SK-N-SH (cell line): ENCODE data around the gene SSNA1. TPM values are rescaled to one million over a fixed set of nuclear protein-coding genes. Genes with fewer than 3 reads are reported as not detected.

Experiments used
- CTCF ChIA-PET: fragments of 300-600, 350-600 bp; formaldehyde crosslinking; extraction: SDS; loops from one replicate; lab custom pipeline; 2021; lab: Yijun Ruan, JAX
- POLR2A ChIA-PET: fragments of 350-600 bp; sonication (Branson Sonifier 250); formaldehyde crosslinking; extraction: SDS; loops from one replicate; lab custom pipeline; 2020; ENCODE audit warnings: antibody characterized with exemption, inconsistent platforms; lab: Yijun Ruan, JAX
- DNase-seq: peaks from one replicate; pipeline ENCODE4 v3.0.0; 2012
- H2AFZ ChIP-seq: fragments of 200-600 bp; sonication (generic); 2 replicates; pipeline ENCODE4 v1.8.1; 2016; ENCODE audit warnings: antibody characterized with exemption, mild to moderate bottlenecking, low read depth
- H3F3A ChIP-seq: fragments of 200-600 bp; sonication (generic); replicated peaks from 2 replicates; pipeline ENCODE3; 2016; ENCODE audit warnings: antibody characterized with exemption, mild to moderate bottlenecking; ENCODE audit not compliant: insufficient read depth
- H3K27ac ChIP-seq, 2 experiments: fragments of 200-500 bp in 1 of 2; fragments of 200-600 bp in 1 of 2; sonication (Bioruptor generic) in 1 of 2; sonication (generic), shearing (Covaris generic) in 1 of 2; 2 replicates each; pipeline versions ENCODE4 v1.5.1 to v1.6.1; 2014 to 2016; ENCODE audit warnings: low read depth in 2 of 2, inconsistent platforms in 1 of 2, low read length in 1 of 2, mild to moderate bottlenecking in 1 of 2, mixed read lengths in 1 of 2
- H3K27me3 ChIP-seq: fragments of 200-600 bp; sonication (generic), shearing (Covaris generic); 2 replicates; pipeline ENCODE4 v1.6.1; 2016; ENCODE audit warnings: mixed run types; ENCODE audit not compliant: insufficient read depth
- H3K36me3 ChIP-seq, 2 experiments: fragments of 200-500 bp in 1 of 2; fragments of 200-600 bp in 1 of 2; sonication (Bioruptor generic) in 1 of 2; sonication (generic) in 1 of 2; replicated peaks in 1 of 2; 2 replicates each; pipeline versions ENCODE3 to v1.5.1; 2014 to 2016; ENCODE audit warnings: low read length in 1 of 2, mild to moderate bottlenecking in 1 of 2; ENCODE audit not compliant: insufficient read depth in 2 of 2, control insufficient read depth in 1 of 2
- H3K4me1 ChIP-seq, 2 experiments: fragments of 200-500 bp in 1 of 2; fragments of 200-600 bp in 1 of 2; sonication (Bioruptor generic) in 1 of 2; sonication (generic), shearing (Covaris generic) in 1 of 2; 2 replicates each; pipeline versions ENCODE4 v1.5.1 to v1.6.1; 2014 to 2016; ENCODE audit warnings: low read depth in 1 of 2, low read length in 1 of 2, mixed run types in 1 of 2; ENCODE audit not compliant: insufficient read depth in 2 of 2, control insufficient read depth in 1 of 2
- H3K4me2 ChIP-seq: fragments of 200-600 bp; sonication (generic), shearing (Covaris generic); 2 replicates; pipeline ENCODE4 v1.6.1; 2017; ENCODE audit warnings: mixed run types
- H3K4me3 ChIP-seq, 2 experiments: fragments of 200-500 bp in 1 of 2; fragments of 200-600 bp in 1 of 2; sonication (Bioruptor generic) in 1 of 2; sonication (generic), shearing (Covaris generic) in 1 of 2; 2 replicates each; pipeline versions ENCODE4 v1.5.1 to v1.8.1; 2014 to 2016; ENCODE audit warnings: low read depth in 2 of 2, inconsistent platforms in 1 of 2, low read length in 1 of 2, mild to moderate bottlenecking in 1 of 2, mixed read lengths in 1 of 2, moderate library complexity in 1 of 2
- H3K79me2 ChIP-seq: fragments of 200-600 bp; sonication (generic); 2 replicates; pipeline ENCODE4 v1.8.1; 2017; ENCODE audit warnings: mild to moderate bottlenecking; ENCODE audit not compliant: insufficient read depth
- H3K9ac ChIP-seq: fragments of 200-600 bp; sonication (generic); 2 replicates; pipeline ENCODE4 v1.6.1; 2017; ENCODE audit warnings: mixed run types
- H3K9me2 ChIP-seq: fragments of 200-600 bp; sonication (generic); 2 replicates; pipeline ENCODE4 v1.6.1; 2017; ENCODE audit warnings: mixed run types
- H3K9me3 ChIP-seq: fragments of 200-600 bp; sonication (generic); 2 replicates; pipeline ENCODE4 v1.6.1; 2017; ENCODE audit warnings: mixed run types, mild to moderate bottlenecking, moderate library complexity
- H4K20me1 ChIP-seq: fragments of 200-600 bp; sonication (generic); 2 replicates; pipeline ENCODE4 v1.6.1; 2017; ENCODE audit warnings: mild to moderate bottlenecking, mixed run types; ENCODE audit not compliant: insufficient read depth
- ELF1 ChIP-seq: IDR thresholded peaks from 2 replicates; pipeline ENCODE4 v1.4.0; 2012
- EZH2phosphoT487 ChIP-seq: fragments of 200-600 bp; sonication (generic); IDR thresholded peaks from 2 replicates; pipeline ENCODE4 v1.6.1; 2017; ENCODE audit warnings: low read depth, mixed run types, mild to moderate bottlenecking, antibody characterized with exemption, moderate library complexity, borderline replicate concordance
- FOSL2 ChIP-seq: IDR thresholded peaks from 2 replicates; pipeline ENCODE4 v1.4.0; 2012; ENCODE audit warnings: low read depth, mild to moderate bottlenecking, moderate library complexity, borderline replicate concordance
- FOXM1 ChIP-seq: IDR thresholded peaks from 2 replicates; pipeline ENCODE4 v1.4.0; 2012; ENCODE audit warnings: low read depth, mild to moderate bottlenecking
- GABPA ChIP-seq: IDR thresholded peaks from 2 replicates; pipeline ENCODE4 v1.4.0; 2012; ENCODE audit warnings: low read depth, mild to moderate bottlenecking
- GATA2 ChIP-seq: sonication (generic); formaldehyde crosslinking; IDR thresholded peaks from 2 replicates; pipeline ENCODE4 v1.5.0; 2020; ENCODE audit warnings: mild to moderate bottlenecking, missing genetic modification reagents
- JUND ChIP-seq: IDR thresholded peaks from 2 replicates; pipeline ENCODE4 v1.4.0; 2012
- MEF2A ChIP-seq: IDR thresholded peaks from 2 replicates; pipeline ENCODE4 v1.4.0; 2012; ENCODE audit warnings: low read depth, borderline replicate concordance
- MXI1 ChIP-seq: IDR thresholded peaks from 2 replicates; pipeline ENCODE4 v1.6.1; 2012; ENCODE audit warnings: mild to moderate bottlenecking, low read depth, low read length, improper control_type of control experiment
- NFIC ChIP-seq: IDR thresholded peaks from 2 replicates; pipeline ENCODE4 v1.4.0; 2012; ENCODE audit warnings: borderline replicate concordance
- POLR2AphosphoS5 ChIP-seq: IDR thresholded peaks from 2 replicates; pipeline ENCODE4 v1.6.1; 2012; ENCODE audit warnings: low read depth, low read length
- RCOR1 ChIP-seq: fragments of 150-350 bp; IDR thresholded peaks from 2 replicates; pipeline ENCODE4 v1.6.1; 2017; ENCODE audit warnings: antibody characterized with exemption, low read length
- SIN3A ChIP-seq: IDR thresholded peaks from 2 replicates; pipeline ENCODE4 v1.6.1; 2012; ENCODE audit warnings: low read depth, mild to moderate bottlenecking, low read length, moderate library complexity, borderline replicate concordance
- TEAD4 ChIP-seq: IDR thresholded peaks from 2 replicates; pipeline ENCODE4 v1.4.0; 2012; ENCODE audit warnings: mild to moderate bottlenecking, borderline replicate concordance; ENCODE audit not compliant: insufficient read depth
- YY1 ChIP-seq: IDR thresholded peaks from 2 replicates; pipeline ENCODE4 v1.4.0; 2012; ENCODE audit warnings: low read depth, mild to moderate bottlenecking
- WGBS: methylation state at CpG from one replicate; pipeline ENCODE4 v1.1.6; 2017; ENCODE audit warnings: low lambda C conversion rate; 5-methylcytosine and 5-hydroxymethylcytosine counted together
- polyA plus RNA-seq, 3 experiments: library from polyadenylated mRNA; depleted of rRNA; stranded (reverse); fragments of >200 nt; gene quantifications; 2 replicates each; pipeline ENCODE4 v1.2.3, GENCODE V29; 2012
- TF ChIP-seq, protein P1 (sequence below): IDR thresholded peaks from 2 replicates; pipeline ENCODE4; 2012
- TF ChIP-seq, protein P2 (sequence below): IDR thresholded peaks from 2 replicates; pipeline ENCODE4 v1.4.0; 2012; ENCODE audit warnings: low read depth, borderline replicate concordance
- TF ChIP-seq, protein P3 (sequence below): fragments of 200-600 bp; sonication (generic); IDR thresholded peaks from 2 replicates; pipeline ENCODE4 v1.6.1; 2017; ENCODE audit warnings: antibody characterized with exemption, mild to moderate bottlenecking, moderate library complexity
- TF ChIP-seq, protein P4 (sequence below): fragments of 150-350 bp; IDR thresholded peaks from 2 replicates; pipeline ENCODE4 v1.6.1; 2017; ENCODE audit warnings: antibody characterized with exemption, low read length, low read depth, borderline replicate concordance
- TF ChIP-seq, protein P5 (sequence below): fragments of 150-350 bp; IDR thresholded peaks from 2 replicates; pipeline ENCODE4 v1.6.1; 2016; ENCODE audit warnings: mild to moderate bottlenecking, low read depth, low read length
- TF ChIP-seq, protein P6 (sequence below): IDR thresholded peaks from 2 replicates; pipeline ENCODE4 v1.4.0; 2012; ENCODE audit warnings: low read depth, borderline replicate concordance

The SSNA1 gene
- polyA plus RNA-seq, 1 of the 3 experiments (the other 2 are of a cell fraction): 124 TPM

DNA sequence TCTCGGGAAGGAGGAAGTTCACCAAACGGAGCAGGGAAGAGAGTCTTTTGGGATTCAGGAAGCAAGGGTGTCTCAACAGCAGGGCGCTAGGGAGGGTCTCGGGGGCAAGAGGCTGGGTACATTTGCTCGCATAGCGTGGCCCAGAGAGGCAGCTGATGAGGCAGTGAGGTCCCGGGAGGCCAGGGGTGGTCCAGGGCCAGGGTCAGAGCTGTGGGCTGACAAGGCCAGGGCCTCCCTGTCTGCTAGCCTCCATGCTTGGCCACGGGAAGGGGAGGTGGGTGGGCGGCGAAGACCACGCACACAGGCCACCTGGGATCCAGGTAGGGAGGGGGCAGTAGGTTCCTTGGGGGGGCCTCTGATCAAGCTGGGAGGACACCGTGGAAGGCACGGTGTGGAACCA, 23.1 kb downstream of the SSNA1 start:
- no peak for DNase-seq
- Histone ChIP-seq H4K20me1 (no peaks in the 10 kb centered on the region), H3F3A (no peaks in the 10 kb centered on the region), H3K4me2 (no peak overlapping the region), H3K36me3 (peaks cover 0 to 14% of the 10 kb centered on the region in 2 experiments), H3K9me3 (no peaks in the 10 kb centered on the region), H3K79me2 (peaks cover 17% of the 10 kb centered on the region), H3K27me3 (no peaks in the 10 kb centered on the region), H3K4me3 (no peak overlapping the region), H3K27ac (no peak overlapping the region), H3K9me2 (no peaks in the 10 kb centered on the region), H2AFZ (no peak overlapping the region), H3K9ac (no peak overlapping the region), H3K4me1 (peaks cover 3 to 7% of the 10 kb centered on the region in 2 experiments)
- CTCF ChIA-PET: interaction anchor here (1.2 to 3.6 kb wide), 3 partner anchors 16 to 89 kb away, joined by 3 to 13 read pairs (median 4); partner anchors contain the start of gene RNF224
- 92% methylated on average over 10 of the region's 13 CpGs for WGBS
- POLR2A ChIA-PET: no interaction called here
- no peak for TF ChIP-seq GATA2
- no peak for TF ChIP-seq MXI1
- TF ChIP-seq, protein P1, sequence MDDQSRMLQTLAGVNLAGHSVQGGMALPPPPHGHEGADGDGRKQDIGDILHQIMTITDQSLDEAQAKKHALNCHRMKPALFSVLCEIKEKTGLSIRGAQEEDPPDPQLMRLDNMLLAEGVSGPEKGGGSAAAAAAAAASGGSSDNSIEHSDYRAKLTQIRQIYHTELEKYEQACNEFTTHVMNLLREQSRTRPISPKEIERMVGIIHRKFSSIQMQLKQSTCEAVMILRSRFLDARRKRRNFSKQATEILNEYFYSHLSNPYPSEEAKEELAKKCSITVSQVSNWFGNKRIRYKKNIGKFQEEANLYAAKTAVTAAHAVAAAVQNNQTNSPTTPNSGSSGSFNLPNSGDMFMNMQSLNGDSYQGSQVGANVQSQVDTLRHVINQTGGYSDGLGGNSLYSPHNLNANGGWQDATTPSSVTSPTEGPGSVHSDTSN: no peak
- no peak for TF ChIP-seq NFIC
- no peak for TF ChIP-seq RCOR1

DNA sequence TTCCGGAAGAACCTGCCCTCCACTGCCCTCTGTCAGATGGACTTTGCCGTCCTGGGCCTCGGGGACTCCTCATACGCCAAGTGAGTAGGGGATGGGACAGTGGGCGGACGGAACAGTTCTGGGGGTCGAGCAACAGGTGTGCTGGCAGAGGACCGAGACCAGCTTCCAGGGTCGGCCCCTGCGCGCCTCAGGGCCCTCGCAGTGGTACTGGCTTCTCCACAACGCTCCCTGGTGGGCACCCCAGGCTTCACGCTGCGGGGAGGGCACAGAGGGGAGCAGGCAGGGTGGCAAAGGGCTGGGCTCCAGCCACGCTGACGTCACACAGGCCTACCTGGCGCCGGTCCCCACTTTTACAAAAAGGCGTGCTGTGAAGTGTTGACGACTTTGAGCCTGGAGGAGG, 24.0 kb downstream of the SSNA1 start:
- H4K20me1 ChIP-seq: no peaks in the 10 kb centered on the region
- H3K4me3 ChIP-seq: no peak overlapping the region
- no peaks in the 10 kb centered on the region for H3K4me1 ChIP-seq
- H3K9ac ChIP-seq: no peak overlapping the region
- WGBS: 91% methylated on average over 17 of the region's 21 CpGs
- no peak overlapping the region for H3K27ac ChIP-seq
- H3K27me3 ChIP-seq: no peaks in the 10 kb centered on the region
- no peaks in the 10 kb centered on the region for H3F3A ChIP-seq
- no peaks in the 10 kb centered on the region for H3K9me2 ChIP-seq
- POLR2A ChIA-PET: interaction anchor here (1.9 kb wide), 1 partner anchor 28 kb away, joined by 6 read pairs; the partner anchor contains the start of gene TUBB4B
- H3K79me2 ChIP-seq: peaks cover 8% of the 10 kb centered on the region; the same call in 1 of the 2 replicates
- no peak overlapping the region for H2AFZ ChIP-seq
- H3K4me2 ChIP-seq: no peak overlapping the region
- H3K36me3 ChIP-seq: peaks cover 0 to 14% of the 10 kb centered on the region in 2 experiments
- DNase-seq: no peak
- CTCF ChIA-PET: interaction anchor here (1.6 to 3.6 kb wide), 3 partner anchors 14 to 24 kb away, joined by 3 to 13 read pairs (median 4); partner anchors contain the start of gene RNF224
- no peaks in the 10 kb centered on the region for H3K9me3 ChIP-seq
- TF ChIP-seq GABPA: no peak
- TF ChIP-seq, protein P2, sequence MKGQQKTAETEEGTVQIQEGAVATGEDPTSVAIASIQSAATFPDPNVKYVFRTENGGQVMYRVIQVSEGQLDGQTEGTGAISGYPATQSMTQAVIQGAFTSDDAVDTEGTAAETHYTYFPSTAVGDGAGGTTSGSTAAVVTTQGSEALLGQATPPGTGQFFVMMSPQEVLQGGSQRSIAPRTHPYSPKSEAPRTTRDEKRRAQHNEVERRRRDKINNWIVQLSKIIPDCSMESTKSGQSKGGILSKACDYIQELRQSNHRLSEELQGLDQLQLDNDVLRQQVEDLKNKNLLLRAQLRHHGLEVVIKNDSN: no peak
- no peak for TF ChIP-seq FOSL2
- no peak for TF ChIP-seq GATA2
- TF ChIP-seq, protein P3, sequence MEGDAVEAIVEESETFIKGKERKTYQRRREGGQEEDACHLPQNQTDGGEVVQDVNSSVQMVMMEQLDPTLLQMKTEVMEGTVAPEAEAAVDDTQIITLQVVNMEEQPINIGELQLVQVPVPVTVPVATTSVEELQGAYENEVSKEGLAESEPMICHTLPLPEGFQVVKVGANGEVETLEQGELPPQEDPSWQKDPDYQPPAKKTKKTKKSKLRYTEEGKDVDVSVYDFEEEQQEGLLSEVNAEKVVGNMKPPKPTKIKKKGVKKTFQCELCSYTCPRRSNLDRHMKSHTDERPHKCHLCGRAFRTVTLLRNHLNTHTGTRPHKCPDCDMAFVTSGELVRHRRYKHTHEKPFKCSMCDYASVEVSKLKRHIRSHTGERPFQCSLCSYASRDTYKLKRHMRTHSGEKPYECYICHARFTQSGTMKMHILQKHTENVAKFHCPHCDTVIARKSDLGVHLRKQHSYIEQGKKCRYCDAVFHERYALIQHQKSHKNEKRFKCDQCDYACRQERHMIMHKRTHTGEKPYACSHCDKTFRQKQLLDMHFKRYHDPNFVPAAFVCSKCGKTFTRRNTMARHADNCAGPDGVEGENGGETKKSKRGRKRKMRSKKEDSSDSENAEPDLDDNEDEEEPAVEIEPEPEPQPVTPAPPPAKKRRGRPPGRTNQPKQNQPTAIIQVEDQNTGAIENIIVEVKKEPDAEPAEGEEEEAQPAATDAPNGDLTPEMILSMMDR: no peak
- no peak for TF ChIP-seq JUND
- TF ChIP-seq, protein P4, sequence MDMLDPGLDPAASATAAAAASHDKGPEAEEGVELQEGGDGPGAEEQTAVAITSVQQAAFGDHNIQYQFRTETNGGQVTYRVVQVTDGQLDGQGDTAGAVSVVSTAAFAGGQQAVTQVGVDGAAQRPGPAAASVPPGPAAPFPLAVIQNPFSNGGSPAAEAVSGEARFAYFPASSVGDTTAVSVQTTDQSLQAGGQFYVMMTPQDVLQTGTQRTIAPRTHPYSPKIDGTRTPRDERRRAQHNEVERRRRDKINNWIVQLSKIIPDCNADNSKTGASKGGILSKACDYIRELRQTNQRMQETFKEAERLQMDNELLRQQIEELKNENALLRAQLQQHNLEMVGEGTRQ: no peak
- TF ChIP-seq, protein P5, sequence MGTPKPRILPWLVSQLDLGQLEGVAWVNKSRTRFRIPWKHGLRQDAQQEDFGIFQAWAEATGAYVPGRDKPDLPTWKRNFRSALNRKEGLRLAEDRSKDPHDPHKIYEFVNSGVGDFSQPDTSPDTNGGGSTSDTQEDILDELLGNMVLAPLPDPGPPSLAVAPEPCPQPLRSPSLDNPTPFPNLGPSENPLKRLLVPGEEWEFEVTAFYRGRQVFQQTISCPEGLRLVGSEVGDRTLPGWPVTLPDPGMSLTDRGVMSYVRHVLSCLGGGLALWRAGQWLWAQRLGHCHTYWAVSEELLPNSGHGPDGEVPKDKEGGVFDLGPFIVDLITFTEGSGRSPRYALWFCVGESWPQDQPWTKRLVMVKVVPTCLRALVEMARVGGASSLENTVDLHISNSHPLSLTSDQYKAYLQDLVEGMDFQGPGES: no peak
- no peak for TF ChIP-seq ELF1
- no peak for TF ChIP-seq POLR2AphosphoS5
- TF ChIP-seq FOXM1: no peak
- no peak for TF ChIP-seq SIN3A
- TF ChIP-seq YY1: no peak
- TF ChIP-seq EZH2phosphoT487: no peak
- no peak for TF ChIP-seq TEAD4
- no peak for TF ChIP-seq MEF2A
- TF ChIP-seq MXI1: no peak
- TF ChIP-seq, protein P6, sequence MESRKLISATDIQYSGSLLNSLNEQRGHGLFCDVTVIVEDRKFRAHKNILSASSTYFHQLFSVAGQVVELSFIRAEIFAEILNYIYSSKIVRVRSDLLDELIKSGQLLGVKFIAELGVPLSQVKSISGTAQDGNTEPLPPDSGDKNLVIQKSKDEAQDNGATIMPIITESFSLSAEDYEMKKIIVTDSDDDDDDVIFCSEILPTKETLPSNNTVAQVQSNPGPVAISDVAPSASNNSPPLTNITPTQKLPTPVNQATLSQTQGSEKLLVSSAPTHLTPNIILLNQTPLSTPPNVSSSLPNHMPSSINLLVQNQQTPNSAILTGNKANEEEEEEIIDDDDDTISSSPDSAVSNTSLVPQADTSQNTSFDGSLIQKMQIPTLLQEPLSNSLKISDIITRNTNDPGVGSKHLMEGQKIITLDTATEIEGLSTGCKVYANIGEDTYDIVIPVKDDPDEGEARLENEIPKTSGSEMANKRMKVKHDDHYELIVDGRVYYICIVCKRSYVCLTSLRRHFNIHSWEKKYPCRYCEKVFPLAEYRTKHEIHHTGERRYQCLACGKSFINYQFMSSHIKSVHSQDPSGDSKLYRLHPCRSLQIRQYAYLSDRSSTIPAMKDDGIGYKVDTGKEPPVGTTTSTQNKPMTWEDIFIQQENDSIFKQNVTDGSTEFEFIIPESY: no peak
- no peak for TF ChIP-seq NFIC
